ENCODE results near the gene HBG2.

Gene HBG2

GRCh38 chr11:5247472-5248192, 6.9 kb downstream of the HBG2 start:
- peak; percentile 3 for DNase-seq

- DNase-seq, result no peak
These were observed 7.7 kb downstream of the HBG2 start for GRCh38 chr11:5246772-5247471.

GRCh38 chr11:5245155-5245554, 9.4 kb downstream of the HBG2 start:
- DNase-seq, result no peak

- DNase-seq, result no peak
These were observed 10.8 kb downstream of the HBG2 start for GRCh38 chr11:5243816-5244180.

GRCh38 chr11:5242933-5243815, 11.4 kb downstream of the HBG2 start:
- DNase-seq, result peak; percentile 3

- DNase-seq, result no peak
These were observed 12.4 kb downstream of the HBG2 start for GRCh38 chr11:5242208-5242607.

GRCh38 chr11:5241458-5241857, 13.1 kb downstream of the HBG2 start:
- DNase-seq, result no peak

- no peak for DNase-seq
These were observed 14.1 kb downstream of the HBG2 start for GRCh38 chr11:5240458-5240857.

GRCh38 chr11:5240056-5240455, 14.5 kb downstream of the HBG2 start:
- DNase-seq, result no peak

- no peak for DNase-seq
These were observed 15.5 kb downstream of the HBG2 start for GRCh38 chr11:5239046-5239445.

- DNase-seq, result no peak
These were observed 16.1 kb downstream of the HBG2 start for GRCh38 chr11:5238486-5238885.

GRCh38 chr11:5237420-5237819, 17.2 kb downstream of the HBG2 start:
- DNase-seq, result no peak

- DNase-seq, result no peak
These were observed 19.1 kb downstream of the HBG2 start for GRCh38 chr11:5235364-5236095.

- DNase-seq, result peak; percentile 10
These were observed 20.2 kb downstream of the HBG2 start, which contains the start of gene HBD for GRCh38 chr11:5234381-5234834. TSS of gene HBD (minus strand) at chr11:5234483. CDS start at chr11:5234433, 50 bp downstream.

- no peak for DNase-seq
These were observed 21.3 kb downstream of the HBG2 start for GRCh38 chr11:5233307-5233706.

- no peak for DNase-seq
These were observed 21.8 kb downstream of the HBG2 start for GRCh38 chr11:5232821-5233220.

GRCh38 chr11:5232176-5232575, 22.4 kb downstream of the HBG2 start:
- no peak for DNase-seq

- DNase-seq, result no peak
These were observed 23.5 kb downstream of the HBG2 start for GRCh38 chr11:5231111-5231510.

- DNase-seq, result no peak
These were observed 24.3 kb downstream of the HBG2 start for GRCh38 chr11:5230266-5230665.

GRCh38 chr11:5229796-5230195, 24.8 kb downstream of the HBG2 start:
- no peak for DNase-seq

- DNase-seq, result no peak
These were observed 25.2 kb downstream of the HBG2 start for GRCh38 chr11:5229356-5229755.

GRCh38 chr11:5228124-5228523, 26.5 kb downstream of the HBG2 start:
- no peak for DNase-seq

GRCh38 chr11:5227681-5228080, 26.9 kb downstream of the HBG2 start:
- no peak for DNase-seq

Measured in fibroblast of skin of right biceps (primary cell).